GM12873 (cell line): ENCODE results near the gene TMEM229A.

Experiments
- TF ChIP-seq, protein P1 (sequence below): IDR thresholded peaks from 2 replicates; pipeline ENCODE4 v1.5.1; 2012; ENCODE audit warnings: low read depth, mild to moderate bottlenecking, moderate library complexity, low read length, control low read depth; ENCODE audit not compliant: insufficient read depth; ENCODE audit errors: missing control alignments

Gene TMEM229A

DNA sequence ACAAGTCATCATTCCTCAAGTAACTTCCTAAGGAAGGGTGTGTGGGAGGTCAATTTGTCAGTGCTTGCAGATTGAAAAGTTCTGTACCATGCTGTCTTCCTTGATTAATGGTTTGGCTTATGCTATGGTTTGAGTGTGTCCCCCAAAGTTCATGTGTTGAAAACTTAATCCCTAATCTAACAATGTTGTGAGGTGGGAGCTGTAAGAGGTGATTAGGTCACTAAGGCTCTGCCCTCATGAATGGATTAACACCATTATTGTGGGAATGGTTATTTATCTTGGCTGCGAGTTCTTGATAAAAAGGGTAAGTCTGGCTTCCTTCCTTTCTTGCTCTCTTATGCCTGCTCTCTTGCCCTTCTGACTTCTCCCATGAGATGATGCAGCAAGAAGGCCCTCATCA is 29.3 kb upstream of the TMEM229A start:
- TF ChIP-seq, protein P1, sequence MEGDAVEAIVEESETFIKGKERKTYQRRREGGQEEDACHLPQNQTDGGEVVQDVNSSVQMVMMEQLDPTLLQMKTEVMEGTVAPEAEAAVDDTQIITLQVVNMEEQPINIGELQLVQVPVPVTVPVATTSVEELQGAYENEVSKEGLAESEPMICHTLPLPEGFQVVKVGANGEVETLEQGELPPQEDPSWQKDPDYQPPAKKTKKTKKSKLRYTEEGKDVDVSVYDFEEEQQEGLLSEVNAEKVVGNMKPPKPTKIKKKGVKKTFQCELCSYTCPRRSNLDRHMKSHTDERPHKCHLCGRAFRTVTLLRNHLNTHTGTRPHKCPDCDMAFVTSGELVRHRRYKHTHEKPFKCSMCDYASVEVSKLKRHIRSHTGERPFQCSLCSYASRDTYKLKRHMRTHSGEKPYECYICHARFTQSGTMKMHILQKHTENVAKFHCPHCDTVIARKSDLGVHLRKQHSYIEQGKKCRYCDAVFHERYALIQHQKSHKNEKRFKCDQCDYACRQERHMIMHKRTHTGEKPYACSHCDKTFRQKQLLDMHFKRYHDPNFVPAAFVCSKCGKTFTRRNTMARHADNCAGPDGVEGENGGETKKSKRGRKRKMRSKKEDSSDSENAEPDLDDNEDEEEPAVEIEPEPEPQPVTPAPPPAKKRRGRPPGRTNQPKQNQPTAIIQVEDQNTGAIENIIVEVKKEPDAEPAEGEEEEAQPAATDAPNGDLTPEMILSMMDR: no peak

DNA sequence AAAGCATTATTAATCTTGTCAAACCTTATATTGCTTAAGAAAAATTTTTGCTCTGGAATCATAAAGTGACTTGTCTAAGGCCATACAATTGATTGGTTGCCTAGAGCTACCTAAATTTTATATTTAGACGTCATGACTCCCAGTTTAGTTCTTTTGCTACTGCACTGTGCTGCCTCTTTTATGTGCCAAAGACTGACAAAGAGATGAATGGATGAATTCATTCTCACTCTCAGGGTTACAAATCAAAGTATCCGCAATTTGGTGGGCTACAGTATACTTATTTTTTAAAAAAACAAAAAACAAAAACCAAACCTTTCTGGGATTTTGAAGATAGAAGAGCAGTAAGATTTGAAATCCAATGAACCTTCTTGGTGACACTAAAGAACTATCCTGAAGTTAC is 27.7 kb upstream of the TMEM229A start:
- TF ChIP-seq, protein P1: no peak

DNA sequence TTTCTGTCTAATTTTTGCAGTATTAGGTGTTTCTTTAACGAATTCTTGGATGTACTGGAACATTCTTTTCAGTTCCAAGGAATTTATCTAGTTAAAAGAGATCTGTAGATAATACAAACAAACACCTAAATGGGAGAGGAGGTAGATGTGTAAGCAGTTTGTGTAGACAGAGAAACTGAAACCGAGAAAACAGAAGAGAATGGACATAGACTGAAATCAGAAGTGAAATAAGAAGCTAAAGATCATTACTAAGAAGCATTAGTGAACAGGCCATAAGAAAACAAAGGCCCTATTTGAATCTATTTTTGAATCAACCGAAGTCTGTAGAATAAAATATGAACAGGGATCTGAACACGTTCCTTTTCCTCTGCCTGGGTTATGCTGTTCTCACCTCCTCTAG is 26.5 kb upstream of the TMEM229A start:
- TF ChIP-seq, protein P1: no peak

DNA sequence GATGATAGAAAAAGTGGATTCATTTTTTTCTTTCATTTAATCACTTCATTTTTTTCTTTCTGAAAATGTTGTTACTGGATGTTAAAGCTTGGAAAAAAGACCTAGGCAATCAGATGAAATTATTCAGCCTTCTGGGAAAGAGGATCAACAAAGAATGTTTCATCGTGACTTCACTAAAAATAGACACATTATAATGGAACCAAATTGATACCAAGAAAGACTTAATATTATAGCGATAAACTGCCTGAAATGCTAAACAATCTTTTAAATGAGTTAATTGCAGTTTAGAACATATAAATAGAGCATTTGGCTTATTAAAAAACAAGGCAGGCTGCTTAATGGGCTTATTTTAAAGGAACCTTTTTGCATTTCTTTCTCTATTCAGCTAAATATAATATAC is 25.6 kb upstream of the TMEM229A start:
- TF ChIP-seq, protein P1: no peak

DNA sequence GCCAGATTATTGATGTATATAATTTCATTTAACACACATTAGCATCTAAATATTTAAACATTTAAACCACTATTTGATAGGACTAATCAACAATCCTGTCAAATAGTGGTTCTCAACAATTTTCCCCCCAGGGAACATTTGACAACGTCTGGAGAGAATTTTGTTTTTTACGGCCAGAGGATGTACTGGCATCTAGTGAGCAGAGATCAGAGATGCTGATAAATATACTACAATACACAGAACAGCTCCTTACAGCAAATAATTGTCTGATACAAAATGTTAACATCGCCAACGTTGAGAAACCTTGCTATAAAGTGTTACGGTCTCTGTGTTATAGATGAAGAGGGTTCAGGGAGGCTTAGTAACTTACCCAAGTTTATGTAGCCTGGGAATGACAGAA is 25.0 kb upstream of the TMEM229A start:
- TF ChIP-seq, protein P1: no peak

DNA sequence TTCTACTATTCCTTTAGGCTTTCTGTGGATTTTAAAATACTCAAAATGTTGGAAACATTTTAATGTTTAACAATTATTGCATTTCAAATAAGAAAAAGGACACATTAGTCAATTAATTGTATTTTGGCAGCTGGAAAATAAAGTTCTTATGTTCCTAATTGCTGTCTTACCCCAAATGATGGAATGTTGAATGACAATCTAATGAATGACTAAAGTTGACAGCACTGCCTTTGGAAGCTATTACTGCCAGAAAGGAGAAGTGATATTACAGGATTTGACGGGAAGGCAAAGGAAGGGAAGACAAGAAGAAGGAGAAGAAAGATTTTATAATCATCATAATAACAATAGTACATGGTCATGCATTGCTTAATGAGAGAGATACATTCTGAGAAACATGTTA is 23.4 kb upstream of the TMEM229A start:
- TF ChIP-seq, protein P1: no peak

DNA sequence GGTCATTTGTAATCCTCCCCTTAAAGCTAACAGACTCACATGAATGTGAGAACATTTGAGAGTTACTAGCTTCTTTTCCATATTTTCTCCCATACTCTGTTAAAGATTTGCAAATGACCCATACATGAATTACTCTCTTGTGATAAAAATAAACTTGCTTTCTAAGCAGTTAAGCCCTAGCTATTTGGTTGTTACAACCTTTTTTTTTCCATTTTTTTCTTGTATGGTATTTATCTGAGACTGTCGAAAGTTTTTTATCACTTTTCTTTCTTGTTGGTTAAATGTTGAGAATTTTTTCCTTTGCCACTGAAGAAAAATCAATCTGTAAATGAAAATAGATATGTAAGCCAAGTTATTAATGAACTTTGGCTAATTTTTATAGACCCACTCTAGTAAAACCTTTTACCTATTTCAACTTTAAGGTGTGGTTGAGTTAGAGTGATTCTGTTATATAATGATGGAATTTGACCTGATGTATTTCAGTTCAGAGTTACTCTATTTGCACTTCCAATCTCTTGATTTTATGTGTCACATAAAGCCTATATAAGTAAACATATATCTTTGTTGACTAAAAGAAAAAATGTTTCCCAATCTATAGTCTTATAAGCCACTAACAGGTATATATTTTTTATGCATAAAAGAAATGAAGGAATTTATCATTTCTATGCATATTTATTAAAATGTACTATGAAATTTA is 19.0 kb upstream of the TMEM229A start:
- TF ChIP-seq, protein P1: no peak
